ENCODE results near the gene TAF4.

DNA sequence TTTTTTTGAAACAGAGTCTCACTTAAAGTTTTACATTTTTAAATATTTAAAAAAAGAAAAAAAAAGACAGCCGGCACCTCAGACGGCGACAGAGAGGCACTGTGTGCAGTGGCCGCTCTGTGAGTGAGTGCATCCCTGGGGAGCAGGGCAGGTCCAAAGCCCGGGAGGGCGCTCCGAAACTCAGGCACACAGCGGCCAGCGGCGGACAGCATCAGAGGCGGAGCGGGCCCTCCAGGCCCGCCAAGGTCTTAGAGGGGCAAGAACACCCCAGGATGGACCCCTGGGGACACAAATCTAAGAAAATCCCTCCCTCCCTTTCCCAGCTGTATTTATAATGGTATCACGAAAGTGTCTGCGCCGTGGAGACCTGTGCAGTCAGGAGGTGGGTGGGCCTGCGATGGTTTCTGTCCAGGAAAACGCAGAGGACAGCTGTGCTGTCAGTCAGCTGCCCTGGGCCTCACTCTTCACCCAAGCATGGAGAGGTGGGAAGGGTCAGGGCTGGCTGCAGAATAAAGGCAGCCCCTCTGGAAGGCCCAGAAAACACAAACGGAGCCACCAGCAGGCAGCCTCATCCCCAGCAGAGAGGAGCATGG is 43.8 kb downstream of the TAF4 start:
- TF ChIP-seq, protein P1, sequence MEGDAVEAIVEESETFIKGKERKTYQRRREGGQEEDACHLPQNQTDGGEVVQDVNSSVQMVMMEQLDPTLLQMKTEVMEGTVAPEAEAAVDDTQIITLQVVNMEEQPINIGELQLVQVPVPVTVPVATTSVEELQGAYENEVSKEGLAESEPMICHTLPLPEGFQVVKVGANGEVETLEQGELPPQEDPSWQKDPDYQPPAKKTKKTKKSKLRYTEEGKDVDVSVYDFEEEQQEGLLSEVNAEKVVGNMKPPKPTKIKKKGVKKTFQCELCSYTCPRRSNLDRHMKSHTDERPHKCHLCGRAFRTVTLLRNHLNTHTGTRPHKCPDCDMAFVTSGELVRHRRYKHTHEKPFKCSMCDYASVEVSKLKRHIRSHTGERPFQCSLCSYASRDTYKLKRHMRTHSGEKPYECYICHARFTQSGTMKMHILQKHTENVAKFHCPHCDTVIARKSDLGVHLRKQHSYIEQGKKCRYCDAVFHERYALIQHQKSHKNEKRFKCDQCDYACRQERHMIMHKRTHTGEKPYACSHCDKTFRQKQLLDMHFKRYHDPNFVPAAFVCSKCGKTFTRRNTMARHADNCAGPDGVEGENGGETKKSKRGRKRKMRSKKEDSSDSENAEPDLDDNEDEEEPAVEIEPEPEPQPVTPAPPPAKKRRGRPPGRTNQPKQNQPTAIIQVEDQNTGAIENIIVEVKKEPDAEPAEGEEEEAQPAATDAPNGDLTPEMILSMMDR (IDR thresholded peaks at IDR 0.05), result no peak
- no peak for TF ChIP-seq POLR2A (IDR thresholded peaks at IDR 0.05)
